Breast epithelium (tissue), 4 donors: ENCODE data around the gene AKIP1. TPM values are rescaled to one million over a fixed set of nuclear protein-coding genes. Genes with fewer than 3 reads are reported as not detected.
"Not testable (repeated sequence)": the region's sequence is repeated elsewhere in the genome, so short reads cannot be mapped to it uniquely, and the experiment has no call there.

ENCODE experiments used
- DNase-seq, 2 donors: peaks; one replicate each; pipeline ENCODE4 v3.0.0-alpha.2; 2019; ENCODE audit warnings: low spot score in 2 of 2
- H3K27ac ChIP-seq, 2 donors: fragments of 200-600 bp; sonication (generic) in 1 of 2; one replicate each; pipeline ENCODE4 v1.5.1; 2016 to 2019; ENCODE audit warnings: mild to moderate bottlenecking in 1 of 2
- H3K27me3 ChIP-seq, 2 donors: fragments of 200-600 bp; sonication (generic) in 1 of 2; one replicate each; pipeline versions ENCODE4 v1.5.1 to v1.6.0; 2017 to 2019; ENCODE audit warnings: control low read depth in 1 of 2, mild to moderate bottlenecking in 1 of 2
- H3K36me3 ChIP-seq: fragments of 200-600 bp; one replicate; pipeline ENCODE4 v1.5.1; 2019
- H3K4me1 ChIP-seq, 2 donors: fragments of 200-600 bp; sonication (generic); one replicate each; pipeline ENCODE4 v1.5.1; 2016 to 2019; ENCODE audit warnings: control low read depth in 1 of 2
- H3K4me3 ChIP-seq, 3 donors: fragments of 200-600 bp; sonication (generic); 1 replicate in 2 of 3; 2 replicates in 1 of 3; pipeline ENCODE4 v1.5.1; 2016 to 2019; ENCODE audit warnings: mild to moderate bottlenecking in 3 of 3, moderate library complexity in 2 of 3
- H3K9me3 ChIP-seq, 2 donors: fragments of 200-600 bp; sonication (generic) in 1 of 2; one replicate each; pipeline ENCODE4 v1.5.1; 2016 to 2019; ENCODE audit warnings: control low read depth in 1 of 2
- CTCF ChIP-seq, 3 donors: fragments of 450-650 bp; IDR thresholded peaks; one replicate each; pipeline ENCODE4 v1.5.1; 2016 to 2017; ENCODE audit warnings: antibody characterized with exemption in 3 of 3, mild to moderate bottlenecking in 3 of 3, moderate library complexity in 3 of 3
- POLR2A ChIP-seq: fragments of 450-650 bp; IDR thresholded peaks from one replicate; pipeline ENCODE4 v1.6.1; 2016; ENCODE audit warnings: antibody characterized with exemption, mild to moderate bottlenecking, moderate library complexity
- POLR2AphosphoS5 ChIP-seq, 3 donors: sonication (generic); formaldehyde crosslinking; IDR thresholded peaks; one replicate each; pipeline ENCODE4 v1.6.1; 2017; ENCODE audit warnings: antibody characterized with exemption in 3 of 3
- intact Hi-C: fragments of 100-400 bp; cut with DNase I; formaldehyde crosslinking; loops from one replicate; pipeline ENCODE4 v1.15.1; 2023; ENCODE audit warnings: low total_unique reads
- total RNA-seq, 3 donors: library from RNA; depleted of rRNA; stranded (reverse); fragments of >200 nt; gene quantifications; one replicate each; pipeline ENCODE4 v1.1.0, GENCODE V29; 2016

The AKIP1 gene
- total RNA-seq, 3 donors from 2014 or later = 19.2 to 29.0 (median 27.5) TPM

- Histone ChIP-seq H3K36me3 (no peaks in the 10 kb centered on the region), H3K4me1 (no peaks in the 10 kb centered on the region), H3K9me3 (no peaks in the 10 kb centered on the region), H3K27me3 (no peaks in the 10 kb centered on the region), H3K4me3 (no peak overlapping the region), H3K27ac (no peak overlapping the region)
- TF ChIP-seq POLR2AphosphoS5 (IDR thresholded peaks at IDR 0.05) = no peak
- TF ChIP-seq CTCF (IDR thresholded peaks at IDR 0.05) = no peak
- no peak for TF ChIP-seq POLR2A
- no peak for DNase-seq
- intact Hi-C loops = no loop called here
Measured at GRCh38 chr11:8933931-8934330, 22.9 kb downstream of the AKIP1 start.

- Histone ChIP-seq H3K36me3 (no peaks in the 10 kb centered on the region), H3K9me3 (no peaks in the 10 kb centered on the region), H3K4me1 (no peaks in the 10 kb centered on the region), H3K27ac (no peak overlapping the region), H3K4me3 (no peak overlapping the region), H3K27me3 (no peaks in the 10 kb centered on the region)
- intact Hi-C loops = no loop called here
- no peak for DNase-seq
- TF ChIP-seq POLR2A (no peak), CTCF (IDR thresholded peaks at IDR 0.05) (no peak), POLR2AphosphoS5 (IDR thresholded peaks at IDR 0.05) (no peak)
Measured at GRCh38 chr11:8934742-8935488, 23.9 kb downstream of the AKIP1 start.

GRCh38 chr11:8935789-8936188 lies 24.8 kb downstream of the AKIP1 start:
- H3K4me1 ChIP-seq, H3K9me3 ChIP-seq, H3K27me3 ChIP-seq, intact Hi-C loops, H3K36me3 ChIP-seq, DNase-seq, H3K4me3 ChIP-seq, H3K27ac ChIP-seq: not testable (repeated sequence)

- no peak for DNase-seq
- Histone ChIP-seq H3K4me1 (no peaks in the 10 kb centered on the region), H3K4me3 (no peak overlapping the region), H3K36me3 (no peaks in the 10 kb centered on the region), H3K9me3 (no peaks in the 10 kb centered on the region), H3K27ac (no peak overlapping the region), H3K27me3 (no peaks in the 10 kb centered on the region)
- TF ChIP-seq POLR2A (no peak), CTCF (IDR thresholded peaks at IDR 0.05) (no peak), POLR2AphosphoS5 (IDR thresholded peaks at IDR 0.05) (no peak)
- intact Hi-C loops = no loop called here
Measured at GRCh38 chr11:8937159-8937558, 26.2 kb downstream of the AKIP1 start.

GRCh38 chr11:8937659-8938058 lies 26.7 kb downstream of the AKIP1 start:
- DNase-seq = no peak
- Histone ChIP-seq H3K9me3 (no peaks in the 10 kb centered on the region), H3K4me1 (no peaks in the 10 kb centered on the region), H3K4me3 (no peak overlapping the region), H3K27ac (no peak overlapping the region), H3K36me3 (no peaks in the 10 kb centered on the region), H3K27me3 (no peaks in the 10 kb centered on the region)
- intact Hi-C loops = no loop called here
- TF ChIP-seq POLR2A (no peak), CTCF (IDR thresholded peaks at IDR 0.05) (no peak)
